LNCaP clone FGC (cell line): ENCODE data around the gene ZP1.

ENCODE experiments used
- DNase-seq: peaks from one replicate; pipeline ENCODE4 v3.0.0-alpha.2; 2011; ENCODE audit warnings: low read depth
- H3K4me3 ChIP-seq: 2 replicates; pipeline ENCODE4 v1.5.1; 2011; ENCODE audit warnings: mild to moderate bottlenecking, low read depth, low read length, control low read depth
- CTCF ChIP-seq: IDR thresholded peaks from 2 replicates; pipeline ENCODE4 v1.5.1; 2012; ENCODE audit warnings: mild to moderate bottlenecking; ENCODE audit not compliant: control insufficient read depth, insufficient read depth; ENCODE audit errors: extremely low read depth

The ZP1 gene

DNA sequence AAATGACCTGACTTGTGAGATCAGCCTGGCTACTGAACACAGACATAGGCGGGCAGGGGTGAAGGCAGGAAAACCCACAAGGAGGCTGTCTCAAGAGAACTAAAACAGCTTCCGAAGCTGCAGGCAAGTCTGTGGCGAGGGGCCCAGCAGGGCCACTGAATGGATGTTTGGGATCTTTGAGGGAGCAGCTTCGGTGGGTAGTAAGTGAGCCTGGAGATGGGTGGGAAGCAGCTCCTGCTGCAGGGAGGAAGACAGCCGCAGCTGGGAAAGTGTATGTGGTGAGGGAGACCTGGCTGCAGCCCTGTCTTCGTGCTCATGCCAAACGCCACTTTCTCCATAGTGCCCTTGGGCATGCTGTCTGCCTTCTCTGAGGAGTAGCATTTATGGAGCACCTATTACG lies 22.0 kb upstream of the ZP1 start:
- no peak for TF ChIP-seq CTCF
- no peak for DNase-seq

GRCh38 chr11:60847281-60847680 lies 20.1 kb upstream of the ZP1 start:
- H3K4me3 ChIP-seq: no peak overlapping the region
- no peak for TF ChIP-seq CTCF
- DNase-seq: no peak

More for the DNA sequence above, 22.0 kb upstream of the ZP1 start:
- no peak overlapping the region for H3K4me3 ChIP-seq

- H3K4me3 ChIP-seq: no peak overlapping the region
- DNase-seq: no peak
- TF ChIP-seq CTCF: no peak
Measured at GRCh38 chr11:60847896-60848295, 19.4 kb upstream of the ZP1 start.

- no peak for DNase-seq
- no peak for TF ChIP-seq CTCF
- H3K4me3 ChIP-seq: no peak overlapping the region
Measured at GRCh38 chr11:60848714-60849151, 18.6 kb upstream of the ZP1 start.

- no peak overlapping the region for H3K4me3 ChIP-seq
- no peak for DNase-seq
- no peak for TF ChIP-seq CTCF
Measured at GRCh38 chr11:60849641-60850520, 17.5 kb upstream of the ZP1 start.

DNA sequence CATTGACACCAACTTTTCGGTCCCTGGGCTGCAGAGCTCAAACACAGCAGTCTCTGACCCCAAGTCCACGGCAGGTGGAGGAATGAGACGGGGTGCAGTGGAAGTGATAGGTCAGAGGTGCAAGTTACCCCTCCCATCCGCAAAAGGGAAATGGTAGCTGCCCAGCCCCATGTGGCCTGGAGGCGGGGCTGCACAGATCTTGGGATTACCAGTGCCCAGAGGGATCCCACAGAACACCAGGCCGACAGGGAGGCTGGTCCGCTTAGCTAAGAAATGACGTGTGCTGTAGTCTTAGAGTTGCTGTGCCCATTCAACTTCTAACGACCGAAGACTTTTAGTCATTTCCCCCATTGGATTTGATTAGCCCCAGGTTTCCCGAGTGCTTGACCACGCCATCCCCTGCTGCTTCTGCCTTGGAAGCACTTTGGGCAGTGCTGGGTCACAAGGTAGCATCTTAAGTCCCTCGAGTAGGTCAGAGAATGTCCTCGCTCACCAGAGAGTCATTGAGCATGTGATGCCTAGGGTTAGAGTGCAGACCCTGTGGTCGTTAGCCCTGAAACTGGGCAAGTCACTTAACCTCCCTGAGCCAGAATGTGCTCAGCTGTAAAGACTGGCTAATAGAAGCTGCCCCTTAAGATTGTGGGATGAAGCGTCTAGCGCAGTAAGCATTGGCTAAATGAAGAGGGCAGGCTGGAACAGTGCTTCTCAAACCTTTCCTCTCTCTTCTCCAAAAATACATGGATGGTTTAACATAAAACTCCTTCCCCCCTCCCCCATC lies 15.8 kb upstream of the ZP1 start:
- no peak for DNase-seq
- no peak overlapping the region for H3K4me3 ChIP-seq
- TF ChIP-seq CTCF: no peak
